LNCaP clone FGC (cell line): ENCODE results near the gene GATC.

ENCODE experiments used
- DNase-seq: peaks from one replicate; pipeline ENCODE4 v3.0.0-alpha.2; 2011; ENCODE audit warnings: low read depth
- H3K4me3 ChIP-seq: 2 replicates; pipeline ENCODE4 v1.5.1; 2011; ENCODE audit warnings: mild to moderate bottlenecking, low read depth, low read length, control low read depth
- TF ChIP-seq, protein P1 (sequence below): IDR thresholded peaks from 2 replicates; pipeline ENCODE4 v1.5.1; 2012; ENCODE audit warnings: mild to moderate bottlenecking; ENCODE audit not compliant: control insufficient read depth, insufficient read depth; ENCODE audit errors: extremely low read depth

GATC gene

DNA sequence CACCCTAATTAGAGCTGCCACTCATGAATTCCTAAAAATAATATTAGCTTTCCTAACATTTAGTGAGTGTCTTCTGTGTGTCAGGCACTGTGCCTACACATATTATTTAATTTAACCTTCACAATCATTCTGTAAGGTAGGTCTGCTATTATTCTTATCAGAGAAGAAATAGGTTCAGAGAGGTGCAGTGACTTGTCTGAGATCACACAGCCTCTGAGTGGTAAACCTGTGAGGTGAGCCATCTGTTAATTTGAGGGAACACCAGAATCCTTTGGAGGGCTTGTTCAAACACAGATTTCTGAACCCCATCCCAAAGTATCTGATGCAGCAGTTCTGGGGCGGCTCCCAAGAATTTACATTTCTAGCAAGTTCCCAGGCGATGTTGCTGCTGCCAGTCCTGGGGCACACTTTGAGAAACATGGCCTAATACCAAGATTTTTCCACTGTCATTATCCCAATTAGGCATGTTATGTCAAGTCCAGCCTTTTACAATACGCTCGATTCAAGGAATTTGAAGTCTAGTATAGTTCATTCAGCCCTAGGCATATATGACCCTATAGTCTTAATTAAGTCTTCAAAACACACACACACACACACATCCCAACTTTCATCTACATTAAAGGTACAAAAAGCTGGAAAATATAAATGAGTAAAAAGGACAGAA, 28.2 kb upstream of the GATC start:
- DNase-seq: no peak
- H3K4me3 ChIP-seq: no peak overlapping the region
- TF ChIP-seq, protein P1, sequence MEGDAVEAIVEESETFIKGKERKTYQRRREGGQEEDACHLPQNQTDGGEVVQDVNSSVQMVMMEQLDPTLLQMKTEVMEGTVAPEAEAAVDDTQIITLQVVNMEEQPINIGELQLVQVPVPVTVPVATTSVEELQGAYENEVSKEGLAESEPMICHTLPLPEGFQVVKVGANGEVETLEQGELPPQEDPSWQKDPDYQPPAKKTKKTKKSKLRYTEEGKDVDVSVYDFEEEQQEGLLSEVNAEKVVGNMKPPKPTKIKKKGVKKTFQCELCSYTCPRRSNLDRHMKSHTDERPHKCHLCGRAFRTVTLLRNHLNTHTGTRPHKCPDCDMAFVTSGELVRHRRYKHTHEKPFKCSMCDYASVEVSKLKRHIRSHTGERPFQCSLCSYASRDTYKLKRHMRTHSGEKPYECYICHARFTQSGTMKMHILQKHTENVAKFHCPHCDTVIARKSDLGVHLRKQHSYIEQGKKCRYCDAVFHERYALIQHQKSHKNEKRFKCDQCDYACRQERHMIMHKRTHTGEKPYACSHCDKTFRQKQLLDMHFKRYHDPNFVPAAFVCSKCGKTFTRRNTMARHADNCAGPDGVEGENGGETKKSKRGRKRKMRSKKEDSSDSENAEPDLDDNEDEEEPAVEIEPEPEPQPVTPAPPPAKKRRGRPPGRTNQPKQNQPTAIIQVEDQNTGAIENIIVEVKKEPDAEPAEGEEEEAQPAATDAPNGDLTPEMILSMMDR: no peak

DNA sequence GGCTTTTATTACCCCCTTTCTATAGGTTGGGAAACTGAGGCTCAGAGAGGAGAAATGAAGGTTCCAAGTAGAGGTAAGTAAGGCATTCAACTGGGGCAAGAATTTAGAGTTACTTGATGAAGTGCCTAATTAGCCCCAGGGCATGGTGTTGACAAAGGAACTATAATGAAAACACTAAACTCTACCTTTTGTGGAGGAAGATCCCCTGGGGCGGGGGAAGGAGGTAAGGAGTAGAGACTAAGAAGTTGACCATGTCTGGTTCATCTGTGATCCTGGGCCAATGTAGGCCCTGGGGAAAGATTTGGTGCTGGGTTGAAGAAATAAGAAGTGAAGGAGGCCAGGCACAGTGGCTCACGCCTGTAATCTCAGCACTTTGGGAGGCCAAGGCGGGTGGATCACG, 24.5 kb upstream of the GATC start:
- H3K4me3 ChIP-seq: no peak overlapping the region
- no peak for DNase-seq
- TF ChIP-seq, protein P1: no peak

DNA sequence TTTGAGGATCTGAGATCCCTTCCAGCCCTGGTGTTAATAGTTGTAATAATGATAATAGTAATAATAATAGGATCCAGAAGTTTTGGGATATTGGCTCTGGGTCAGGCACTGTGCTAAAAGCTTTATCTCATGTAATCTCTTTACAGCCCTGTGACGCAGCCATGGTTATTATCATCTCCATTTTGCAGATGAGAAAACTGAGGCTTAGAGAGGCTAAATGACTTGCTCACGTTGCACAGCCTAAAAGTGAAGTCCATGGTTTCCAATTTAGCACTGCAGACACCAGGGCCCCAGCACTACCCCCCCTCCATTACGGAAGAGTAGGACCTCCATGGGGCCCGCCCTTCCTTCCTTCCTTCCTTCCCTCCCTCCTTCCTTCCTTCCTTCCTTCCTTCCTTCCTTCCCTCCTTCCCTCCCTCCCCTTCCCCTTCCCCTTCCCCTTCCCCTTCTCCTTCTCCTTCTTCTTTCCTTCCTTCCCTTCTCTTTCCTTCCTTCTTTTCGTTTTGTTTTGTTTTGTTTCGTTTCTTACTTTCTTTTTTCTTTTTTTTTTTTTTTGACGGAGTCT, 23.3 kb upstream of the GATC start:
- TF ChIP-seq, protein P1: no peak
- no peak overlapping the region for H3K4me3 ChIP-seq
- no peak for DNase-seq

DNA sequence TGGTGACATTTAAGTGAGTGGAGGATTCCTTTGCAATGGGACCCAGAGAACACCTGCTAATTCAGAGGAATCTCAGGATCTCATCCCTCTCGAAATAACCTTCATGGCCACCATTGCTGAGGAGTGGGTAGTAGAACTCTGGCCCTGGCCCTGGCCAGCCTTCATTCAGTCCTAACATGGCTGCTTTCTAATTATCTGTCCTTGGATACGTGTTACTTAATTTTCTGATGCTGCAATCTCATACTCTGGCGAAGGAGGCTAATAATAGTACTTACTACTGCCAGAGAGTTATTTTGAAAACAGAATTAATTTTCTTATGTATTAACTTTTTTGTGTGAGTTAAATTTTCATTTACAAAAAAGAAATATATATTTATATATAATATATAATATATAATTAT, 20.4 kb upstream of the GATC start:
- no peak for DNase-seq
- H3K4me3 ChIP-seq: no peak overlapping the region
- TF ChIP-seq, protein P1: no peak

DNA sequence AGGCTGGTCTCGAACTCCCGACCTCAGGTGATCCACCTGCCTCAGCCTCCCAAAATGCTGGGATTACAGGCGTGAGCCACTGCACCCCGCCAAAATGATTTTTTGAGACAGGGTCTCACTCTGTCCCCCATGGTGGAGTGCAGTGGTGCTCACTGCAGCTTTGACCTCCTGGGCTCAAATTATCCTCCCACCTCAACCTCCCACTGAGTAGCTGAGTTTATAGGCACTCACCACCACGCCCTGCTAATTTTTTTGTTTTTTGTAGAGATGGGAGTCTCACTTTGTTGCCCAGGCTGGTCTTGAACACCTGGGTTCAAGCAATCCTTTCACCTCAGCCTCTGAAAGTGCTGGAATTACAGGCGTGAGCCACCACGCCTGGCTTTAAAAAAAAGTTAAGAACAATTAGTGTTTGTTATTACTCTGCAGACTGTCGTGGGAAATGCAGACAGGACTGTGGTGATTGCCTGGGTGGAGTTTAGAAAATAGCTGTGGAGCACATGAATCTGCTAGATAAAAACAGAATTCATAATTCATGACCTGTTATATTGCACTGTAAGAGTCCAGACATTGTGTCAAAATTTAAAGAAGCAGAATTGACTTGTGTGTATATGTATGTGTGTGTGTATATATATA, 17.5 kb upstream of the GATC start:
- H3K4me3 ChIP-seq: no peak overlapping the region
- no peak for DNase-seq
- TF ChIP-seq, protein P1: no peak

DNA sequence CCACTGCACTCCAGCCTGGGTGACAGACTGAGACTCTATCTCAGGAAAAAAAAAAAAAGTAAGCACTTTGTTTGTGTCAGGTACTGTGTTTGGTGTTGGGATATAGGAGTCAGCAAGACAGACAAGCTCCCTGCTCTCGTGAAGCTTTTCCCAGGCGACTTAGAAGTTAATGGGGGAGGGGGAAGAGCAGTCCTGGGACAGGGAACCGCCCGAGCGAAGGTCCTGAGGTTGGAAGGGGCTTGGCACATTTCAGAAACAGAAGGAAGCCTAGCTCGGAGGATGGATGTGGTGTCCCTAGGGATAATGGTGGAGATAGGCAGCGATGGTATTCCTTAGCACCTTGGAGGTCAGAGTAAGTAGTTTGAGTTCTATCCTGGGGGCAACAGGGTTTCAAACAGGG, 16.9 kb upstream of the GATC start:
- TF ChIP-seq, protein P1: no peak
- no peak for DNase-seq
- no peak overlapping the region for H3K4me3 ChIP-seq
